ENCODE measurements around the gene SMC2. TPM values are rescaled to one million over a fixed set of nuclear protein-coding genes. Genes with fewer than 3 reads are reported as not detected.

The SMC2 gene
- total and polyA plus RNA-seq, 2 donors (not counting 3 experiments of a cell fraction or from before 2014, with no cell fraction given) = 5.3 to 34.1 TPM

DNA sequence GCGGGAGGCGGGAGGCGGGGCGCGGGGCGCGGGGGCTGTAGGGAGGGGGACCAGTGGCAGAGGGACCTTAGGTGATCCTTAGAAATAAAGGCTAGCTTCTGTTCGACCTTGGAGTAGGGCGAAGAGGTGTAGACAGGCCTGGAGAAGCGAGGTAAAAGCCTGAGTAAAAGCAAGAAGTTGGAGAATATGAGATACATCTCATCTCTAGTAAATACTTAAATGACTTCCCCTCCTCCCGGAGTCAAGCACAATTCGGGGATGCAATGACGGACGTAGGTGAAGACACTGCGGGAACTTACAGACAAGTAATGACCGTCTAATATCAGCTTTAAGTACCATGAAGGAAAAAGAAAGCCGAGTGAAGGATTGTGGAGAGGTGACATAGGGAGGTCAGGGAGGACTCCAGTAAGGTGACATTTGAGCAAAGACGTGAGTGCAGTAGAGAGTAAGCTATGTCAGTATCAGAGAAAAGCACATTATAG, 466 bp downstream of the SMC2 start:
- H4K20me1 ChIP-seq (replicated peaks; ENCODE audit: control insufficient read depth, extremely low read depth, insufficient read depth, low read length) = no peaks in the 10 kb centered on the region
- POLR2A ChIA-PET = no interaction called here
- intact Hi-C loops (cut with micrococcal nuclease) (loop anchor here (1.0 kb wide), 1 partner anchor 653 kb away; the partner anchor contains the start of gene NIPSNAP3A), dilution Hi-C loops (cut with MboI; ENCODE audit: extremely low pct_ligation_motif_present, low sequenced_read_pairs) (no loop called here)
- no TSS peak for BruUV-seq (replicated peaks)
- H3K36me3 ChIP-seq (ENCODE audit: control insufficient read depth in 2 of 2, extremely low read depth in 1 of 2, insufficient read depth in 2 of 2, low read length in 2 of 2) = no peaks in the 10 kb centered on the region
- TF ChIP-seq EZH2 (IDR thresholded peaks at IDR 0.05; ENCODE audit: borderline replicate concordance, low read depth, low read length, severe bottlenecking) (no peak), JUN (IDR thresholded peaks at IDR 0.05; ENCODE audit: borderline replicate concordance, insufficient read depth, insufficient read length, low read depth) (no peak), POLR2A (IDR thresholded peaks at IDR 0.05; ENCODE audit: low read depth, low read length) (no peak), MYC (IDR thresholded peaks at IDR 0.05; ENCODE audit: low read depth, low read length) (no peak), FOS (IDR thresholded peaks at IDR 0.05; ENCODE audit: borderline replicate concordance, insufficient read depth, low read length) (no peak), GATA2 (IDR thresholded peaks at IDR 0.05; ENCODE audit: insufficient read depth, insufficient read length, low read depth, low read length) (no peak), POLR2AphosphoS5 (IDR thresholded peaks at IDR 0.05; ENCODE audit: insufficient read depth, low read depth, low read length) (no peak)
- TF ChIP-seq, protein P1, sequence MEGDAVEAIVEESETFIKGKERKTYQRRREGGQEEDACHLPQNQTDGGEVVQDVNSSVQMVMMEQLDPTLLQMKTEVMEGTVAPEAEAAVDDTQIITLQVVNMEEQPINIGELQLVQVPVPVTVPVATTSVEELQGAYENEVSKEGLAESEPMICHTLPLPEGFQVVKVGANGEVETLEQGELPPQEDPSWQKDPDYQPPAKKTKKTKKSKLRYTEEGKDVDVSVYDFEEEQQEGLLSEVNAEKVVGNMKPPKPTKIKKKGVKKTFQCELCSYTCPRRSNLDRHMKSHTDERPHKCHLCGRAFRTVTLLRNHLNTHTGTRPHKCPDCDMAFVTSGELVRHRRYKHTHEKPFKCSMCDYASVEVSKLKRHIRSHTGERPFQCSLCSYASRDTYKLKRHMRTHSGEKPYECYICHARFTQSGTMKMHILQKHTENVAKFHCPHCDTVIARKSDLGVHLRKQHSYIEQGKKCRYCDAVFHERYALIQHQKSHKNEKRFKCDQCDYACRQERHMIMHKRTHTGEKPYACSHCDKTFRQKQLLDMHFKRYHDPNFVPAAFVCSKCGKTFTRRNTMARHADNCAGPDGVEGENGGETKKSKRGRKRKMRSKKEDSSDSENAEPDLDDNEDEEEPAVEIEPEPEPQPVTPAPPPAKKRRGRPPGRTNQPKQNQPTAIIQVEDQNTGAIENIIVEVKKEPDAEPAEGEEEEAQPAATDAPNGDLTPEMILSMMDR (IDR thresholded peaks at IDR 0.05; ENCODE audit: extremely low read depth in 1 of 2, insufficient read depth in 1 of 2, low read depth in 1 of 2, low read length in 2 of 2) = no peak
- TF ChIP-seq, protein P2, sequence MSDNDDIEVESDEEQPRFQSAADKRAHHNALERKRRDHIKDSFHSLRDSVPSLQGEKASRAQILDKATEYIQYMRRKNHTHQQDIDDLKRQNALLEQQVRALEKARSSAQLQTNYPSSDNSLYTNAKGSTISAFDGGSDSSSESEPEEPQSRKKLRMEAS (IDR thresholded peaks at IDR 0.05; ENCODE audit: insufficient read depth, insufficient read length) = no peak
- H3K4me3 ChIP-seq (replicated peaks in 1 of 3; ENCODE audit: insufficient read depth in 1 of 3, low read depth in 1 of 3, low read length in 3 of 3) = peak overlapping the region; percentile 46 to 97 (median 90)
- H3K4me2 ChIP-seq (ENCODE audit: insufficient read depth, low read length) = peak overlapping the region; percentile 97
- H3K27me3 ChIP-seq (ENCODE audit: control insufficient read depth in 2 of 2, insufficient read depth in 2 of 2, low read length in 2 of 2) = no peaks in the 10 kb centered on the region
- H3K4me1 ChIP-seq (ENCODE audit: control insufficient read depth, extremely low read depth, insufficient read depth, low read length) = peaks cover 23% of the 10 kb centered on the region
- no peak for DNase-seq (ENCODE audit: low read depth, low spot score)
- peak overlapping the region; percentile 95 for H3K9ac ChIP-seq (replicated peaks; ENCODE audit: extremely low read depth, insufficient read depth, low read length)
- no peaks in the 10 kb centered on the region for H3K9me3 ChIP-seq (replicated peaks; ENCODE audit: control insufficient read depth, insufficient read depth, low read length)
- peaks cover 22% of the 10 kb centered on the region for H3K79me2 ChIP-seq (ENCODE audit: control insufficient read depth, insufficient read depth, low read length)
- H3K9me1 ChIP-seq (replicated peaks; ENCODE audit: control insufficient read depth, extremely low read depth, insufficient read depth, low read length) = no peaks in the 10 kb centered on the region
- CTCF ChIA-PET = interaction anchor here (1.3 to 1.4 kb wide), 2 partner anchors 8 to 649 kb away, joined by 3 to 4 read pairs; no protein-coding TSS in a partner anchor
- H3K27ac ChIP-seq (ENCODE audit: insufficient read depth, low read depth, low read length) = peak overlapping the region; percentile 89
- no peak for FAIRE-seq
- H2AFZ ChIP-seq (ENCODE audit: low read depth, low read length) = peak overlapping the region; percentile 83

Data from endothelial cell of umbilical vein (primary cell).